ENCODE data around the gene ESPL1. TPM values are rescaled to one million over a fixed set of nuclear protein-coding genes. Genes with fewer than 3 reads are reported as not detected.

Gene ESPL1
- total and polyA plus RNA-seq, 2 of the 13 experiments (the other 11 are each of a cell fraction or from before 2014, with no cell fraction given), result 5.8 to 11.5 TPM

DNA sequence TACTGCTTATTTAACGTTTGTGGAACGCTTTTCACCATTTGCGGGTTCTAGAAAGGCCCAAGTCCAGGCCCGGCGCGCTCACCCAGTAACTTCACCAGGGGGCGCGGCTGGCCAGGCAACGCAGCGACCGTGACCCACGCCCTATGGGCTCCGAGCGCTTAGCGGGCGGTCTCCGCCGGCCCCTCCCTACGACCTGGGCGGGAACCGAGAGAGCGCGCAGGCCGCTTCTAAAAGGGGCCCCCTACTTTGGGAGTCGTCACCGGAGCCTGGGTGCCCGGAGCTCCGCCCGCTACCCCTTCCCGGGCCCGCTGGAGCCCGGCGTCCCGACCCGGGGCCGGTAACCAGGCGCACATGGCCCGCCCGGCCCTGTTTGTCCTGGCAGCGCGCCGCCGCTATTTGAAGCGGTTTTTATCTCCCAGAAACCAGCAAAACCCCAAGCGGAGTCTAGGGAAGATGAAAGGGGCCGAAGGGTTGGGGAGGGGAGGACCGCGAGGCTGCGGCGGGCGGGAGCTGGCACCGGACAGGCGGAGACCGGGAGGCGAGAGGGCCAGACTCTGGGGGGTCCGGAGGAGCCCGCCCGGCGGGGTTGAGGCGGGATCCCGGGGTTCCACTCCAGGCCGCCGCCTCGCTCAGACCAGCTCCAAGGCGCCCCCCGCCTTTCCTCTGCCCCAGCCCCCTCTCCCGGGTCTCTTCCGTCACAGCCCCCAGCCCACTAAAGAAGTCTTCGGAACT, 56.8 kb downstream of the ESPL1 start (continued):
- TF ChIP-seq, protein P1, sequence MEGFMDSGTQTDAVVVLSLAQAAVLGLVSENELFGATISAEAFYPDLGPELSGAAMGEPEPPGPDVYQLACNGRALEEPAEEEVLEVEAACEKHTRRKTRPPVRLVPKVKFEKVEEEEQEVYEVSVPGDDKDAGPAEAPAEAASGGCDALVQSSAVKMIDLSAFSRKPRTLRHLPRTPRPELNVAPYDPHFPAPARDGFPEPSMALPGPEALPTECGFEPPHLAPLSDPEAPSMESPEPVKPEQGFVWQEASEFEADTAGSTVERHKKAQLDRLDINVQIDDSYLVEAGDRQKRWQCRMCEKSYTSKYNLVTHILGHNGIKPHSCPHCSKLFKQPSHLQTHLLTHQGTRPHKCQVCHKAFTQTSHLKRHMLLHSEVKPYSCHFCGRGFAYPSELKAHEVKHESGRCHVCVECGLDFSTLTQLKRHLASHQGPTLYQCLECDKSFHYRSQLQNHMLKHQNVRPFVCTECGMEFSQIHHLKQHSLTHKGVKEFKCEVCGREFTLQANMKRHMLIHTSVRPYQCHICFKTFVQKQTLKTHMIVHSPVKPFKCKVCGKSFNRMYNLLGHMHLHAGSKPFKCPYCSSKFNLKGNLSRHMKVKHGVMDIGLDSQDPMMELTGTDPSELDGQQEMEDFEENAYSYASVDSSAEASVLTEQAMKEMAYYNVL (CRISPR knock-in tag; IDR thresholded peaks at IDR 0.05; ENCODE audit: borderline replicate concordance), result peak; percentile 84; the same call in 1 of the 2 replicates
- TF ChIP-seq ZNF136 (CRISPR knock-in tag; IDR thresholded peaks at IDR 0.05; ENCODE audit: low read depth) (peak; percentile 61; the same call in 1 of the 2 replicates), ZFP90 (CRISPR knock-in tag; IDR thresholded peaks at IDR 0.05; ENCODE audit: borderline replicate concordance) (peak; percentile 42; the same call in 1 of the 2 replicates), TBP (CRISPR knock-in tag; IDR thresholded peaks at IDR 0.05) (no peak), KDM5A (IDR thresholded peaks at IDR 0.05; ENCODE audit: borderline replicate concordance, low read length) (peak; percentile 25; the same call in 1 of the 2 replicates), ZNF747 (CRISPR knock-in tag; IDR thresholded peaks at IDR 0.05; ENCODE audit: borderline replicate concordance) (peak; percentile 79; the same call in 1 of the 2 replicates), HOXA7 (CRISPR knock-in tag; IDR thresholded peaks at IDR 0.05) (no peak), ZNF552 (CRISPR knock-in tag; IDR thresholded peaks at IDR 0.05; ENCODE audit: borderline replicate concordance) (0 out of 2 replicates have a peak, but pooled peaks have one; percentile 77), SNAI1 (CRISPR knock-in tag; IDR thresholded peaks at IDR 0.05; ENCODE audit: borderline replicate concordance) (peak; percentile 91; the same call in 1 of the 2 replicates), SOX6 (IDR thresholded peaks at IDR 0.05) (no peak), SOX6 (CRISPR knock-in tag; IDR thresholded peaks at IDR 0.05) (peak; percentile 74), ETV5 (CRISPR knock-in tag; IDR thresholded peaks at IDR 0.05; ENCODE audit: borderline replicate concordance) (peak; percentile 16; the same call in 1 of the 2 replicates), TOPORS (CRISPR knock-in tag; IDR thresholded peaks at IDR 0.05) (no peak), DNMT3B (CRISPR knock-in tag; conservative IDR thresholded peaks at IDR 0.05) (0 out of 2 replicates have a peak, but pooled peaks have one; percentile 17), ATRX (CRISPR knock-in tag; IDR thresholded peaks at IDR 0.05; ENCODE audit: borderline replicate concordance) (no peak)
- TF ChIP-seq, protein P2, sequence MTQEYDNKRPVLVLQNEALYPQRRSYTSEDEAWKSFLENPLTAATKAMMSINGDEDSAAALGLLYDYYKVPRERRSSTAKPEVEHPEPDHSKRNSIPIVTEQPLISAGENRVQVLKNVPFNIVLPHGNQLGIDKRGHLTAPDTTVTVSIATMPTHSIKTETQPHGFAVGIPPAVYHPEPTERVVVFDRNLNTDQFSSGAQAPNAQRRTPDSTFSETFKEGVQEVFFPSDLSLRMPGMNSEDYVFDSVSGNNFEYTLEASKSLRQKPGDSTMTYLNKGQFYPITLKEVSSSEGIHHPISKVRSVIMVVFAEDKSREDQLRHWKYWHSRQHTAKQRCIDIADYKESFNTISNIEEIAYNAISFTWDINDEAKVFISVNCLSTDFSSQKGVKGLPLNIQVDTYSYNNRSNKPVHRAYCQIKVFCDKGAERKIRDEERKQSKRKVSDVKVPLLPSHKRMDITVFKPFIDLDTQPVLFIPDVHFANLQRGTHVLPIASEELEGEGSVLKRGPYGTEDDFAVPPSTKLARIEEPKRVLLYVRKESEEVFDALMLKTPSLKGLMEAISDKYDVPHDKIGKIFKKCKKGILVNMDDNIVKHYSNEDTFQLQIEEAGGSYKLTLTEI (CRISPR knock-in tag; conservative IDR thresholded peaks at IDR 0.05), result no peak
- TF ChIP-seq, protein P3, sequence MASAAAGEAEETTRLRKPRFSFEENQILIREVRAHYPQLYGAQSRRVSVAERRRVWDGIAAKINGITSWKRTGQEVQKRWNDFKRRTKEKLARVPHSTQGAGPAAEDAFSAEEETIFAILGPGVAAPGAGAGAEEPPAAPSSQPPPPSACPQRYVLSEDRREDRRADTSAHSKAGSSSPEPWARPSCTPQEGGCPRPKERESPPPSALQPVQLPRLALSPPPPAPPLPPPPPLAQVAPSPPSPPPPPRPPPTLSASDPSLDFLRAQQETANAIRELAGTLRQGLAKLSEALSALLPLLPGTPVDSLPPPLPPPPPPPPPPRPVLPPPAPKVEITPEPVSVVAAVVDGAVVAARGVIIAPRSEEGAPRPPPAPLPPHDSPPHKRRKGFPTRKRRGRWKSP (CRISPR knock-in tag; IDR thresholded peaks at IDR 0.05), result peak; percentile 84
- TF ChIP-seq, protein P4, sequence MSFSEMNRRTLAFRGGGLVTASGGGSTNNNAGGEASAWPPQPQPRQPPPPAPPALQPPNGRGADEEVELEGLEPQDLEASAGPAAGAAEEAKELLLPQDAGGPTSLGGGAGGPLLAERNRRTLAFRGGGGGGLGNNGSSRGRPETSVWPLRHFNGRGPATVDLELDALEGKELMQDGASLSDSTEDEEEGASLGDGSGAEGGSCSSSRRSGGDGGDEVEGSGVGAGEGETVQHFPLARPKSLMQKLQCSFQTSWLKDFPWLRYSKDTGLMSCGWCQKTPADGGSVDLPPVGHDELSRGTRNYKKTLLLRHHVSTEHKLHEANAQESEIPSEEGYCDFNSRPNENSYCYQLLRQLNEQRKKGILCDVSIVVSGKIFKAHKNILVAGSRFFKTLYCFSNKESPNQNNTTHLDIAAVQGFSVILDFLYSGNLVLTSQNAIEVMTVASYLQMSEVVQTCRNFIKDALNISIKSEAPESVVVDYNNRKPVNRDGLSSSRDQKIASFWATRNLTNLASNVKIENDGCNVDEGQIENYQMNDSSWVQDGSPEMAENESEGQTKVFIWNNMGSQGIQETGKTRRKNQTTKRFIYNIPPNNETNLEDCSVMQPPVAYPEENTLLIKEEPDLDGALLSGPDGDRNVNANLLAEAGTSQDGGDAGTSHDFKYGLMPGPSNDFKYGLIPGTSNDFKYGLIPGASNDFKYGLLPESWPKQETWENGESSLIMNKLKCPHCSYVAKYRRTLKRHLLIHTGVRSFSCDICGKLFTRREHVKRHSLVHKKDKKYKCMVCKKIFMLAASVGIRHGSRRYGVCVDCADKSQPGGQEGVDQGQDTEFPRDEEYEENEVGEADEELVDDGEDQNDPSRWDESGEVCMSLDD (CRISPR knock-in tag; IDR thresholded peaks at IDR 0.05; ENCODE audit: borderline replicate concordance), result peak; percentile 43; the same call in 1 of the 2 replicates
- TF ChIP-seq, protein P5, sequence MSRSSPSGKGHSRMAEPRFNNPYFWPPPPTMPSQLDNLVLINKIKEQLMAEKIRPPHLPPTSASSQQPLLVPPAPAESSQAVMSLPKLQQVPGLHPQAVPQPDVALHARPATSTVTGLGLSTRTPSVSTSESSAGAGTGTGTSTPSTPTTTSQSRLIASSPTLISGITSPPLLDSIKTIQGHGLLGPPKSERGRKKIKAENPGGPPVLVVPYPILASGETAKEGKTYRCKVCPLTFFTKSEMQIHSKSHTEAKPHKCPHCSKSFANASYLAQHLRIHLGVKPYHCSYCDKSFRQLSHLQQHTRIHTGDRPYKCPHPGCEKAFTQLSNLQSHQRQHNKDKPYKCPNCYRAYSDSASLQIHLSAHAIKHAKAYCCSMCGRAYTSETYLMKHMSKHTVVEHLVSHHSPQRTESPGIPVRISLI (CRISPR knock-in tag; IDR thresholded peaks at IDR 0.05; ENCODE audit: borderline replicate concordance), result no peak

Measured in HepG2 (cell line).